Stimulated activated naive CD8-positive, alpha-beta T cell treated with anti-CD3 and anti-CD28 coated beads, Interleukin-15, amount 100 ng/mL, for 72 hours (primary cell): ENCODE results near the gene ADAP1.

ENCODE experiments used
- ATAC-seq: fragments of 150-1000 bp; cut with Tn5 transposase; 2 replicates; pipeline ENCODE4 v1.10.0; 2021; ENCODE audit warnings: mild to moderate bottlenecking, moderate library complexity
- DNase-seq, 2 donors: peaks; one replicate each; pipeline ENCODE4 v3.0.0; 2021 to 2022
- H3K27ac Mint-ChIP-seq, 2 donors: one replicate each; pipeline ENCODE4 v1.8.0; 2022; ENCODE audit warnings: mild to moderate bottlenecking in 2 of 2, mixed read lengths in 2 of 2, moderate library complexity in 2 of 2
- H3K27me3 Mint-ChIP-seq: one replicate; pipeline ENCODE4 v1.8.0; 2022; ENCODE audit warnings: mixed read lengths
- H3K4me1 Mint-ChIP-seq: one replicate; pipeline ENCODE4 v1.8.0; 2022; ENCODE audit warnings: mild to moderate bottlenecking, mixed read lengths
- H3K4me3 Mint-ChIP-seq, 2 donors: one replicate each; pipeline ENCODE4 v1.8.0; 2022; ENCODE audit warnings: mild to moderate bottlenecking in 2 of 2, mixed read lengths in 2 of 2, moderate library complexity in 1 of 2
- H3K9me3 Mint-ChIP-seq, 2 donors: one replicate each; pipeline ENCODE4 v1.8.0; 2022; ENCODE audit warnings: mixed read lengths in 2 of 2

The ADAP1 gene

DNA sequence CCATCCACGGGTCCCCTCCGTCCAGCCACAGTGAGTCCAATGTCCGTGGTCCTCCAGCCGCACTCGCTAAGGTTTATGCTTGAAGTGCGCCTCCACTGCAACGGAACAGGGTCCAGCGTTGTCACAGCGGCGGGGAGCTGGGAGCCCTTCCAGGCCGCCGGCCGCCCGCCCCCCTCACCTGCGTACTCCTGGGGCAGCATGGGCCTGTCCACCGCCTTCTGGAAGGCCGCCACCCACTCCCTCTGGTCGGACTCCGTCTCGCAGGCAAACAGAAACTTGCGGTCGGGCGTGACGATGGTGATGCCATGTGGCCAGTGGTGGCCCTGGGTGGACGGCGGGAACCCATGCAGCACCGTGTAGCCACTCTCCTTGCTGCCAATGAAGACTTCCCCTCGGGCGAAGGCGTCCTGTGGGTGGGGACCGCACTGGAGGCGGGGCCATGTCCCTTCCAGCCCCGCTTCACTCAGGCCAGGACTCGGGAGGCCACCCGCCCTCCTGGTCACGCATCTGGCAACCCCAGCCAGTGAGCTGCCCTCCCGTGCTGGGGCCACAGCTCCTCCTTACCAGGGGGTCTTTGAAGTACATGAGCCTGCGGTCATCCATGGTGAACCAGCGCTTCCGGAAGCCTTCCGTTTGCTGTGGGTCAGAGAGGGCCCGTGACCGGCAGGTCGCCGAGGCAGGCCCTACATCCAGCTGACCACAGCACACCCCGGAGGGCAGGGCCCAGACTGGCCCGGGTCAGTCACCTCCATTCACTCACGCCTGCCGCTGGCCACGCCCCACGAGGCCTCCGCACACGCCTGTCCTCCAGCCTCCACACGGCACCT is 55.4 kb downstream of the ADAP1 start:
- Mint-ChIP-seq H3K27me3 (no peaks in the 10 kb centered on the region), H3K27ac (no peak overlapping the region), H3K9me3 (no peaks in the 10 kb centered on the region), H3K4me3 (no peak overlapping the region), H3K4me1 (no peaks in the 10 kb centered on the region)
- DNase-seq (no peak), ATAC-seq (no peak)

DNA sequence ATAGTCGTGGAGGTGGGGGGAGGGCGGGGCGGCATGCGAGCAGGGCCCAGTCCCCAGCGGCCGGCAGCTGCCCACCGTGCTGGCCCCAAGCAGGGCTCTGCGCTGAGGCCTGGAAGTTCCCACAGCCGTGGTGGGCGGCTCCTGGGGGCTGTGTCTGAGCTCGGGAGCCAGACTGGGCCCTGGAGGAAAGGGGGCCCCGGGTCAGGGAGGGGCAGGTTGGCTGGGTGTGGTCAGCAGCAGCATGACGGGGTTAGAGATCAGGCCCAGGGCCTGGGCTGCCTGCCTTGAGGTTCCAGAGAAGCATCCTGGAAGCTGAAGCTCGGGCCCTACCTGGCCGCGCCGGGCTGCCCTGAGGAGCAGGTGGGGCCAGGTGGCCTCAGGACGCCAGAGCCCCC is 56.0 kb downstream of the ADAP1 start:
- DNase-seq (no peak), ATAC-seq (no peak)
- Mint-ChIP-seq H3K27ac (no peak overlapping the region), H3K27me3 (no peaks in the 10 kb centered on the region), H3K4me3 (no peak overlapping the region), H3K9me3 (peaks cover 0 to 2% of the 10 kb centered on the region in 2 donors), H3K4me1 (no peaks in the 10 kb centered on the region)

DNA sequence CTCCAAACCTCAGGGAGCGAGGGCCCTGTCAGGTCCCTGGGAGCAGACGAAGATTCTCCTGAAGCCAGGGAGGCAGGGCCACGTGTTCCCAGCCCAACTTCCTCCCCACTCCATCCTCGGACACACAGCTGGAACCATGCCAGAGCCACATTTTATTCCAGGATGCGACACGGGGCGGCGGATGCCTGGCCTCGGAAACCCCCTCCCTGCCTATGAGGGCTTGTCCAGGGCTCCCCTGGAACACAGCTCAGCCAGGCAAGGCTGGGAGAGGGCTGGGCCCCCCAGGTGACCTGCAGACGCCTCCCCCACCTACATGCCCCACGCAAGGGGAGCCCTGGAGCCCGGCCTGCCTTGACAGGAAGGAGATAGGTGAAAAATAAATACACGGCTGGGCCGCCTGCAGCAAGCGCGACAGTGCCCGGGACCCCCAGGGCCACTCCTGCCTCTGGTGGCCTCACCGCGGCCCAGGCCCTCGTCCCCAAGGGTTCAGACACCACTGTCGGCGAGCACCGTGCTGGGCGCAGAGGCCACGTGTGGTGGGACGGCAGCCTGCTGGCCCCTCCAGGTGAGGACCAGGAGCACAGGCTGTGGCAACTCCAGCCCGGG is 56.6 kb downstream of the ADAP1 start:
- peaks cover 0 to 8% of the 10 kb centered on the region in 2 donors for H3K9me3 Mint-ChIP-seq
- H3K27ac Mint-ChIP-seq, result no peak overlapping the region
- DNase-seq, result no peak

DNA sequence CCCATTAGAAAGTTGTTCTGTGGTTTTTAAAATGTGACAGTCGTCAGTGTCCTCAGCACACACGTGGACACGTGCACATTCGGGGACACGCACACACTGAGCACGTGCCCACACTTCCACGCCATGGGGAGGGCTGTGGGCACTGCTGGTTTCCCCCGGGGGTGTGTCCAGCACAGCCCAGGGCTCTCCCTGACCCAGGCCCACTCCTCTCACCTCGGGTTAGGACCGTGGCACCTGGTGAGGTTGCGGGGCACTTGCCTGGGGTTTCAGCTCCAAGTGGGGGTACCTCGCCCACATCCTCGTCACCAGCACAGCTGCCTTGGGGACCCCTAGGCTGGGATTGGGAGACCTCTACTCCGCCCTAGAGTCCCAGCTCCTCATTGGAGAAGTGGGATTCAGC is 57.4 kb downstream of the ADAP1 start:
- DNase-seq (no peak), ATAC-seq (no peak)
- Mint-ChIP-seq H3K27me3 (no peaks in the 10 kb centered on the region), H3K9me3 (peaks cover 0 to 14% of the 10 kb centered on the region in 2 donors), H3K4me1 (no peaks in the 10 kb centered on the region), H3K4me3 (no peak overlapping the region), H3K27ac (peak overlapping the region in 1 of 2 donors; percentile 67)

More for the DNA sequence above, 56.6 kb downstream of the ADAP1 start:
- H3K4me1 Mint-ChIP-seq, result no peaks in the 10 kb centered on the region
- no peak for ATAC-seq
- H3K4me3 Mint-ChIP-seq, result no peak overlapping the region
- no peaks in the 10 kb centered on the region for H3K27me3 Mint-ChIP-seq

DNA sequence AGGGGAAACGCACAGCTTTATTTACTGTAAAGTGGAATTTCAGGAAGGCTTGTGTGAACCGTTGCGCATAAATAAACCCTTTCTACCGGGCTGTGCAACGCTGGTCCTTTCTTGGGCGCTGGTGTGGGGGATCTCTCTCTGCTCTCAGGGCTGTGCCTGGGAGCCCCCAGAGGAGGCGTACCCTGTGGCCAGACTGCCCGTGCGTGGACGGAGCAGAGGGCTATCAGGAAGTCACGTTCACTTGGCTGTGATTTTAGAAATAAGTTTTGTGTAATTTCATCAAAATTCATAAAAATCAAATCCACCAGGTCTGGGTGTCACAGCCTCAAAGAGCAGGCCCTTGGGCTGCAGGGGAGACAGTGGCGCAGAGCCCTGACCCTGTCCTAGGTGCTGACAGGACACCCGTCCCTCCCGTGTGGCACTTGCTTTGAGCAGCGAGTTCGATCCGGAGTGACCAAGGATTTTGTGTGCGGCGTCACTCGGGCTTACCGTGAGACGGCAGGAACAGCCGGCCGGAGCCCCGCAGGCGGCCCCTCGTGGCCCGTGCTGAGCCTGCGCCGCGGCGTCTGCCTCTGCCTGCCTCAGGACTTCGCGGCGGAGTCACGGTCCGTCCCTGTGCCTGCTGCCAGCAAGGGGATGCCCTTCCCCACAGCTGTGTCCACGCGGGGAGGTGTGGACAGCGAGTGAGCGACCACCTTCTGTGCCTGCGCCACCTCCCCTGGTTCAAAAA is 58.0 kb downstream of the ADAP1 start:
- ATAC-seq, result no peak
- Mint-ChIP-seq H3K27me3 (no peaks in the 10 kb centered on the region), H3K9me3 (peaks cover 0 to 14% of the 10 kb centered on the region in 2 donors), H3K4me1 (no peaks in the 10 kb centered on the region), H3K4me3 (no peak overlapping the region), H3K27ac (peak overlapping the region in 1 of 2 donors; percentile 91)
- no peak for DNase-seq

DNA sequence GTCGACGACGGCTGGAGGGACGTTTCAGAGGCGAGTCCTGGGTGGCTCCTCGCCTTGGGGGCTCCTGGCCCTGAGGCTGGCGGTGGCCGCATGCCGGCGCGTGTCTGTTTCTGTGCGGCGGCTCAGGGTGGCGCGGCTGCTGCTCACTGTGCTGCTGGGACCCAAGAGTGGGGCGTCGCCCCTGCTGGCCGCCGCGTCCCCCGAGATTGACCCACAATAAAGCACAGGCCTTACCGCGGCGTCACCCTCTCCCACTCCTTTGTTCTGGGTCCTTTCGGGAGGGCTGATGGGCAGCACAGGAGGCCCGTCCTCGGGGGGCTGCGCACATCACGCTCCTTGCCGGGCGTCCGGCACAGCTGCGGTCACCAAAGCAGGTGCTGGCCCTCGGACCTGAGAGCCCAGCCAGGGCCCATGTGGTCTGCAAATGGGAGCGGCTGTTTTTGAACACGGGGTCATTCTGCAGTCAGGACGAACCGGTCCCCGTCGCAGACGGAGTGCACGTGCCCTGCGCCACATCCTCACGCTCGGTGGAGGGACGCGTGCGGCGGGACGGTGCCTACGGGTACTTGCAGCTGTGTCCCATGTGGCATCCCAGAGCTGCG is 58.9 kb downstream of the ADAP1 start:
- H3K27ac Mint-ChIP-seq, result peak overlapping the region in 1 of 2 donors; percentile 91
- no peaks in the 10 kb centered on the region for H3K27me3 Mint-ChIP-seq
- no peak overlapping the region for H3K4me3 Mint-ChIP-seq
- ATAC-seq (no peak), DNase-seq (no peak)
- H3K4me1 Mint-ChIP-seq, result no peaks in the 10 kb centered on the region
- H3K9me3 Mint-ChIP-seq, result peaks cover 0 to 14% of the 10 kb centered on the region in 2 donors

DNA sequence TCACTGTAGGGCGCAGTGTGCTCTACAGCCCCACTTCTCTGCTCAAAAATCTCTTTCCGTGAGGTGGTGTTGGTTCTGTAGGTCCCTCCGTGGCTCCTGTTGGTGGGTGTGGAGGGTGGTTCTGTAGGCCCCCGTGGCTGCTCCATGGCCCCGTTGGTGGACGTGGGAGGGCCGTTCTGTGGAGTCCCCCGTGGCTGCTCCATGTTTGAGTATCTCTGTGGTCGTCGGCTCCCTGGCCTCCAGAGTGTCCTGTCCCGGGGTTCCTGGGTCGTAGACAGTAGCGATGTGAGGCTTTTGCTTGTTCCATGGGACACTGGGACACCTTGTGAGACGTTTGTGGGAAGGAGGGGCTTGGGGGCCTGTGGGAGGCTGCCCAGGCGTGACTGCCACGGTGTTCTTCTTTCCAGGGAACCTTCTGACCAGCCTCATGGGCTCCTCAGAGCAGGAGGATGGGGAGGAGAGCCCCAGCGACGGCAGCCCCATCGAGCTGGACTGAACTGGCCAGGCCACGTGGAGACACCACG is 59.5 kb downstream of the ADAP1 start:
- H3K27ac Mint-ChIP-seq, result no peak overlapping the region
- ATAC-seq (no peak), DNase-seq (no peak)
- H3K4me1 Mint-ChIP-seq, result no peaks in the 10 kb centered on the region
- no peaks in the 10 kb centered on the region for H3K27me3 Mint-ChIP-seq
- no peak overlapping the region for H3K4me3 Mint-ChIP-seq
- H3K9me3 Mint-ChIP-seq, result peaks cover 0 to 14% of the 10 kb centered on the region in 2 donors

DNA sequence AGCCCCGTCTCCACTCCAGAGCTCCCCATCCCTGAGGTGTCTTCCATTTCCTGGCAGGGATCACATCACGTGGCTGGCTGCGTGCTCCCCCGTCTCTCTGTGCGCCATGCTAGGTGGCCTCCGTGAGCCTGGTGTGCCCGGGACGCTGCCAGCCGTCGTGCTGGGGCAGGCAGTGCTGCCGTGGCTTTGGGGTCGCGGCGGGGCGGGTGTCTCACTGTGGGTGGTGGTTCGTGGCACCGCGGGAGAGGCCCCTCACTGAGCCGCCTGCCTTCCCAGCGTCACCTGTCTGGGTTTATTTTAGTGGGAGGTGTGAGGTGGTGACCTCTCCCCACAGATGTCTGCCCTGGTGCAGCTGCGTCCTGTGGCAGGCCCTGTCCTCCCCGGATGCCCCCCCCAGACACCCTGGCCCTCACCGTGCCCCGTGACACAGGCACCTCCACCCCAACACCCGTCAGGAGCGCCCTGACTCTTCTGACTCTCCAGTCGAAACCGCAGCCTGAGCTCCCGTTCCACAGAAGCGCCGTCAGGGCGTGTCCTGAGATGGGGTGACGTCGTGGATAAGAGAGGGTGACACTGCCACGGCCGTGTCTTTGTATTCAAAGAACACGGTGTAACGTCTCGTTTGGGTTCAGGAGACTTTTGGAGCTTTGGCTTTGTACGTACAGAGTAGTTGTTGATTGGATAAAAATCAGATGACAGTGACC is 60.2 kb downstream of the ADAP1 start:
- no peak for ATAC-seq
- H3K4me1 Mint-ChIP-seq, result no peaks in the 10 kb centered on the region
- peak overlapping the region in 1 of 2 donors; percentile 31 for H3K4me3 Mint-ChIP-seq
- H3K9me3 Mint-ChIP-seq, result peaks cover 0 to 14% of the 10 kb centered on the region in 2 donors
- no peak overlapping the region for H3K27ac Mint-ChIP-seq
- no peak for DNase-seq
- H3K27me3 Mint-ChIP-seq, result no peaks in the 10 kb centered on the region

DNA sequence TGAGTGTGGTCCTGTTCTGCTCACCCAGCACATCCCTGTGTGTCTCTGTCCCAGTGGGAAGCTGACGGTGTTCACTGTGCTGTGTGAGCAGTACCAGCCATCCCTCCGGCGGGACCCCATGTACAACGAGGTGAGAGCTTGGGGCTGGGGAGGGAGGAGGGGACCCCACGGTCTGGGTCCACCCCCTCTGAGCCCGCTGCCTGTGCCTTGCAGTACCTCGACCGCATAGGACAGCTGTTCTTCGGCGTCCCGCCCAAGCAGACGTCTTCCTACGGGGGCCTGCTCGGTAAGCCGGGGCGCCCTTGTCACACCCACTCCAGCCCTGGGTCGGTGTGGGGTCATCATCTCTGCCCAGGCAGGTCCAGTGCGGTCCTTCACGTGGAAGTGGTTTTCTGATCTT is 60.8 kb downstream of the ADAP1 start:
- no peaks in the 10 kb centered on the region for H3K27me3 Mint-ChIP-seq
- ATAC-seq (peak; percentile 18), DNase-seq (no peak)
- no peak overlapping the region for H3K4me3 Mint-ChIP-seq
- H3K9me3 Mint-ChIP-seq, result peaks cover 0 to 14% of the 10 kb centered on the region in 2 donors
- peak overlapping the region in 1 of 2 donors; percentile 90 for H3K27ac Mint-ChIP-seq
- peaks cover 3% of the 10 kb centered on the region for H3K4me1 Mint-ChIP-seq

DNA sequence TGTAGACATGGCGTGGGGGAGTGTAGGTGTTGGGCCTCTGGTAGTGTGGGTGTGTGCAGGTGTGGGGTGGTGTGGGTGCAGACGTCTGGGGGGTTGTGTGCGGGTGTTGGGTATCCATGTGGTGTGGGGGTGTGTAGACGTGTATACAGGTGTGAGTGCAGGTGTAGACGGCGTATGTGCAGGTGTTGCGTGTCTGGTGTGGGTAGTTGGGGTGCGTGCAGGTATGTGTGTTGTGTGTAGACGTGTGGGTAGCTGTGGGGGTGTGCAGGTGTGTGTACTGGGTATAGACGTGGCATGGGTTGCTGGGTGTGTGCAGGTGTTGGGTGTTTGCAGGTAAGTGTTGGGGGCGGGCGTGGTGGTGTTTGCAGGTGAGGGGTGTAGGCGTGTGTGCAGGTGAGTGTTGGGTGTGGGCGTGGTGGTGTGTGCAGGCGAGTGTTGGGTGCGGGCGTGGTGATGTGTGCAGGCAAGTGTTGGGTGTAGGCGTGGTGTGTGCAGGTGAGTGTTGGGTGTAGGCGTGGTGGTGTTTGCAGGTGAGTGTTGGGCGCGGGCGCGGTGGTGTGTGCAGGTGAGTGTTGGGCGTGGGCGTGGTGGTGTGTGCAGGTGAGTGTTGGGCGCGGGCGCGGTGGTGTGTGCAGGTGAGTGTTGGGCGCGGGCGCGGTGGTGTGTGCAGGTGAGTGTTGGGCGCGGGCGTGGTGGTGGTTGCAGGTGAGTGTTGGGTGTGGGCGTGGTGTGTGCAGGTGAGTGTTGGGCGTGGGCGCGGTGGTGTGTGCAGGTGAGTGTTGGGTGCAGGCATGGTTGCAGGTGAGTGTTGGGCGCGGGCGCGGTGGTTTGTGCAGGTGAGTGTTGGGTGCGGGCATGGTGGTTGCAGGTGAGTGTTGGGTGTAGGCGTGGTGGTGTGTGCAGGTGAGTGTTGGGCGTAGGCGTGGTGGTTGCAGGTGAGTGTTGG is 61.6 kb downstream of the ADAP1 start:
- DNase-seq, result no peak
- ATAC-seq, result peak; percentile 3
- H3K27ac Mint-ChIP-seq, result peak overlapping the region; percentile 58 to 90

DNA sequence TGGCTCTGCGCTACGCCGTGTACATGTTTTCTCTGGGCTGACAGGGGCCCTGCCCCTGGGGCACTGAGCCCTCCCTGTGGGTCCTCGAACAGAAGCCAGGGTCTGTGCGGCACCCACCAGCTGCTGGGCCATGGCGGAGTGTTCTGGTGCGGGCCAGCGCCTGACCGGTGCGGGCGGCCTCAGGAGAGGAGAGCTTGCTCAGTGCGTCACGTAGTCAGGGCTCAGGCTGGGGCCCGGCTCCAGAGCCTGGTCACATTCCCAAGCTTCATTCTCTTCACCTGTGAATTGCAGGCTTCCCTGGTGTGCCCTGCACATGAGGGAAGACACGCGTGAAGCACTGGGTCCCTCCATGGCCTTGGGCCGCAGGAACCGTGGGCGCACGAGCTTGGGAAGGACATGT is 62.7 kb downstream of the ADAP1 start:
- ATAC-seq, result no peak
- H3K27me3 Mint-ChIP-seq, result no peaks in the 10 kb centered on the region
- DNase-seq, result no peak
- H3K4me1 Mint-ChIP-seq, result peaks cover 4% of the 10 kb centered on the region
- H3K27ac Mint-ChIP-seq, result no peak overlapping the region
- peaks cover 0 to 14% of the 10 kb centered on the region in 2 donors for H3K9me3 Mint-ChIP-seq
- no peak overlapping the region for H3K4me3 Mint-ChIP-seq

More for the DNA sequence above, 61.6 kb downstream of the ADAP1 start:
- no peaks in the 10 kb centered on the region for H3K27me3 Mint-ChIP-seq
- peaks cover 4% of the 10 kb centered on the region for H3K4me1 Mint-ChIP-seq
- H3K4me3 Mint-ChIP-seq, result no peak overlapping the region
- peaks cover 0 to 14% of the 10 kb centered on the region in 2 donors for H3K9me3 Mint-ChIP-seq

DNA sequence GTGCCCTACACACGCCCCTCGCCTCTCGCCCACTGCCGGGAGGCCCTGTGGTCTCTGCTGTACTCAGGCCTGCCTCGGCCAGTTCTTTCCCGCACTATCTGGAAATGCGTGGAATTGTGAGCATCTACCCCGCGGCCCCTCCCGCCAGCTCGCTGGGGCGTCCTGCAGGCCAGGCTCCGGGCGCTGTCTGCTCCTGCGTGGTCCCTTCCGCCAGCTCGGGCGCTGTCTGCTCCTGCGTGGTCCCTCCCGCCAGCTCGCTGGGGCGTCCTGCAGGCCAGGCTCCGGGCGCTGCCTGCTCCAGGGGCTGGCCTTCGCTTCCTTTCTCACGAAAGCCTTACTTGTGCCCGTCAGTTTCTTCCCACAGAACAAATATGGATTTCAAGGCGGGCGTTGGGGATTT is 63.2 kb downstream of the ADAP1 start:
- ATAC-seq, result no peak

DNA sequence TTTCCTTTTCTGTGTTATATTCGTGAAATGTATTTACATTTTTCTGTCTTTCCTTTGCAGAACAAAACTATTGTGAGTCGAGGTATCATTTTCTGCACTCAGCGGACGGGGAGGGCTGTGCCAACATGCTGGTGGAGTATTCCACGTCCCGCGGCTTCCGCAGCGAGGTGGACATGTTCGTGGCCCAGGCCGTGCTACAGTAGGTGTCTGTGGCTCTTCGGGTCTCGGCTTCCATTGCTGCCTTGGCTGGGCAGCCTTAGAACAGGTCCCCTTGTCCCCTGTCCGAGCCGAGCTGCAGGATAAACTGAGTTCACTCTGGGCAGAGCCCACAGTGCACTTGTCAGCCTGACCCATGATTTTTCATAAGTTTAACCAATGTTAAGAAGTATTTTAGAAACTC is 63.6 kb downstream of the ADAP1 start:
- ATAC-seq, result no peak
- H3K4me1 Mint-ChIP-seq, result peaks cover 4% of the 10 kb centered on the region
- no peak for DNase-seq
- no peaks in the 10 kb centered on the region for H3K27me3 Mint-ChIP-seq
- peak overlapping the region in 1 of 2 donors; percentile 82 for H3K27ac Mint-ChIP-seq
- no peak overlapping the region for H3K4me3 Mint-ChIP-seq
- H3K9me3 Mint-ChIP-seq, result peaks cover 0 to 14% of the 10 kb centered on the region in 2 donors

More for the DNA sequence above, 63.2 kb downstream of the ADAP1 start:
- no peak overlapping the region for H3K4me3 Mint-ChIP-seq
- no peaks in the 10 kb centered on the region for H3K27me3 Mint-ChIP-seq
- peaks cover 4% of the 10 kb centered on the region for H3K4me1 Mint-ChIP-seq
- no peak for DNase-seq
- peaks cover 0 to 14% of the 10 kb centered on the region in 2 donors for H3K9me3 Mint-ChIP-seq
- H3K27ac Mint-ChIP-seq, result no peak overlapping the region

DNA sequence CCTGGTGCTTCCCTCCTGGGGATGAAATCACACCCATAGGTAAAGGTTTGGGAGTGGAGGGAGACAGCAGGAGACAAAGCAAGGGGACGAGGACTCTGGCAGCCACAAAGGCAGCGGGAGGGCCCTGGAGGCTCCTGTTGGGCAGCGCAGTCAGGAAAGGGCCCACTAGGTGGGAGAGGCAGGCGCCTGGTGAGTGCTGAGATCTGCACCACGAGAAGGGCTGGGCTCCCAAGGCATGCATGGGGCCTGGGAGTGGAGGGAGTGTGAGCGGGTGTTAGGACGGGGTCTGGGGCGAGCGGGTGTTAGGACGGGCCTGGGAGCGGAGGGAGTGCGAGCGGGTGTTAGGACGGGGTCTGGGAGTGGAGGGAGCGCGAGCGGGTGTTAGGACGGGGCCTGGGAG is 65.1 kb downstream of the ADAP1 start:
- no peaks in the 10 kb centered on the region for H3K27me3 Mint-ChIP-seq
- H3K4me1 Mint-ChIP-seq, result peaks cover 13% of the 10 kb centered on the region
- no peak for DNase-seq
- peaks cover 0 to 14% of the 10 kb centered on the region in 2 donors for H3K9me3 Mint-ChIP-seq
- ATAC-seq, result no peak
- H3K4me3 Mint-ChIP-seq, result no peak overlapping the region
- H3K27ac Mint-ChIP-seq, result peak overlapping the region in 1 of 2 donors; percentile 63
